ENCODE data around the gene EXD1. TPM values are rescaled to one million over a fixed set of nuclear protein-coding genes. Genes with fewer than 3 reads are reported as not detected.

Gene EXD1
- total and polyA plus RNA-seq, 9 of the 15 experiments (the other 6 are each of a cell fraction or from before 2014, with no cell fraction given), result not detected

GRCh38 chr15:41182266-41182665 lies 48.3 kb downstream of the EXD1 start (continued):
- no peak for TF ChIP-seq ZNF354B (CRISPR knock-in tag; IDR thresholded peaks at IDR 0.05)
- TF ChIP-seq AFF4 (CRISPR knock-in tag; IDR thresholded peaks at IDR 0.05), result no peak

- Histone ChIP-seq H3K9me1 (ENCODE audit: control insufficient read depth, insufficient read depth, low read length) (no peaks in the 10 kb centered on the region), H3K36me3 (ENCODE audit: control insufficient read depth, insufficient read depth, low read length) (no peaks in the 10 kb centered on the region), H3K4me3 (no peak overlapping the region), H3K9me3 (replicated peaks; ENCODE audit: control insufficient read depth, insufficient read depth, low read depth, low read length) (no peaks in the 10 kb centered on the region), H3K4me2 (ENCODE audit: insufficient read depth, low read length) (no peak overlapping the region), H2AFZ (ENCODE audit: low read depth, low read length) (no peak overlapping the region), H3K27me3 (ENCODE audit: control insufficient read depth in 2 of 2, insufficient read depth in 2 of 2, low read length in 2 of 2) (no peaks in the 10 kb centered on the region), H4K20me1 (replicated peaks; ENCODE audit: control insufficient read depth, insufficient read depth, low read length) (no peaks in the 10 kb centered on the region), H3K27ac (ENCODE audit: extremely low read depth, low read depth, low read length) (no peak overlapping the region), H3K79me2 (ENCODE audit: control insufficient read depth, insufficient read depth, low read length) (no peaks in the 10 kb centered on the region), H3K9ac (ENCODE audit: insufficient read depth in 1 of 2, low read depth in 2 of 2, low read length in 2 of 2) (no peak overlapping the region), H3K4me1 (replicated peaks in 1 of 2; ENCODE audit: control insufficient read depth in 2 of 2, insufficient read depth in 2 of 2, low read length in 2 of 2) (no peaks in the 10 kb centered on the region)
- POLR2A ChIA-PET, result no interaction called here
- 25% methylated on average over 6 of the region's 6 CpGs for WGBS (ENCODE audit: insufficient coverage, low coverage, missing lambda C conversion rate)
- no peak for FAIRE-seq
- intact Hi-C loops (cut with micrococcal nuclease), result loop anchor here (5.0 kb wide), 1 partner anchor 63 kb away; the partner anchor contains the start of gene INO80
- no TSS peak for BruUV-seq (replicated peaks)
- TF ChIP-seq NFRKB (IDR thresholded peaks at IDR 0.05; ENCODE audit: low read depth) (no peak), MXD1 (CRISPR knock-in tag; IDR thresholded peaks at IDR 0.05; ENCODE audit: borderline replicate concordance, poor library complexity, severe bottlenecking) (no peak), DACH1 (IDR thresholded peaks at IDR 0.05; ENCODE audit: partially characterized antibody) (no peak), ZNF217 (CRISPR knock-in tag; IDR thresholded peaks at IDR 0.05) (no peak), RBM25 (IDR thresholded peaks at IDR 0.05; ENCODE audit: low read depth, low read length, severe bottlenecking) (no peak), CBFA2T3 (IDR thresholded peaks at IDR 0.05) (no peak), LARP7 (IDR thresholded peaks at IDR 0.05) (no peak), MAFG (tag; conservative IDR thresholded peaks at IDR 0.05) (no peak), GTF2A2 (tag; IDR thresholded peaks at IDR 0.05) (no peak), EWSR1 (IDR thresholded peaks at IDR 0.05; ENCODE audit: borderline replicate concordance, low read depth, partially characterized antibody) (no peak), SPI1 (IDR thresholded peaks at IDR 0.05; ENCODE audit: borderline replicate concordance, low read depth, low read length) (no peak)
- DNase-seq (ENCODE audit: extremely low read depth in 1 of 4, low spot score in 3 of 4), result no peak
- CTCF ChIA-PET (ENCODE audit: low intra/inter-chr PET ratio), result interaction anchor here (0.6 kb wide), 1 partner anchor 108 kb away, joined by 3 read pairs; no protein-coding TSS in a partner anchor
- in situ Hi-C loops (cut with MboI), result no loop called here
- ATAC-seq, result no peak
These were observed 50.3 kb downstream of the EXD1 start for GRCh38 chr15:41180206-41180789.

Data from K562 (cell line).